DOHH2 (cell line): ENCODE results near the gene C14orf180.

Experiments used
- H3F3A ChIP-seq: fragments of 200-600 bp; sonication (generic), shearing (Covaris generic); 2 replicates; pipeline ENCODE4 v1.6.0; 2016; ENCODE audit warnings: antibody characterized with exemption, mild to moderate bottlenecking; ENCODE audit not compliant: control insufficient read depth, insufficient read depth
- H3K27ac ChIP-seq: fragments of 200-600 bp; sonication (generic); 2 replicates; pipeline ENCODE4 v1.5.1; 2014; ENCODE audit warnings: low read depth, mild to moderate bottlenecking, low read length, moderate library complexity
- H3K27me3 ChIP-seq: fragments of 200-600 bp; sonication (generic); 2 replicates; pipeline ENCODE4 v1.6.1; 2014; ENCODE audit warnings: mild to moderate bottlenecking, low read length, mixed read lengths; ENCODE audit not compliant: control insufficient read depth
- H3K36me3 ChIP-seq: fragments of 200-600 bp; sonication (generic); 2 replicates; pipeline ENCODE4 v1.6.1; 2014; ENCODE audit warnings: mild to moderate bottlenecking, low read length, moderate library complexity, mixed read lengths; ENCODE audit not compliant: control insufficient read depth
- H3K4me1 ChIP-seq: fragments of 200-600 bp; sonication (generic); 2 replicates; pipeline ENCODE4 v1.6.1; 2014; ENCODE audit warnings: mild to moderate bottlenecking, low read length, mixed read lengths; ENCODE audit not compliant: control insufficient read depth
- H3K4me2 ChIP-seq: fragments of 200-600 bp; sonication (generic); 2 replicates; pipeline ENCODE4 v1.6.0; 2014; ENCODE audit warnings: mild to moderate bottlenecking, low read length, moderate library complexity
- H3K4me3 ChIP-seq: fragments of 200-600 bp; sonication (generic); 2 replicates; pipeline ENCODE4 v1.5.1; 2014; ENCODE audit warnings: mild to moderate bottlenecking, low read length, mixed read lengths
- H3K79me2 ChIP-seq: fragments of 200-600 bp; sonication (generic); 2 replicates; pipeline ENCODE4 v1.6.1; 2014; ENCODE audit warnings: mild to moderate bottlenecking, low read length, mixed read lengths; ENCODE audit not compliant: control insufficient read depth
- H3K9me2 ChIP-seq: fragments of 200-600 bp; sonication (generic); replicated peaks from 2 replicates; pipeline ENCODE4 v1.6.1; 2014; ENCODE audit warnings: mild to moderate bottlenecking, low read length, mixed read lengths; ENCODE audit not compliant: control insufficient read depth
- H3K9me3 ChIP-seq: fragments of 200-600 bp; sonication (generic); 2 replicates; pipeline ENCODE4 v1.6.1; 2014; ENCODE audit warnings: antibody characterized with exemption, low read length, mixed read lengths; ENCODE audit not compliant: control insufficient read depth, insufficient read depth
- H4K20me1 ChIP-seq: fragments of 200-600 bp; sonication (generic); 2 replicates; pipeline ENCODE4 v1.6.0; 2014; ENCODE audit warnings: low read depth, mild to moderate bottlenecking, antibody characterized with exemption, low read length, moderate library complexity; ENCODE audit not compliant: control insufficient read depth, insufficient read depth
- EZH2phosphoT487 ChIP-seq: fragments of 200-600 bp; sonication (generic); IDR thresholded peaks from 2 replicates; pipeline ENCODE4 v1.6.1; 2017; ENCODE audit warnings: borderline replicate concordance, mild to moderate bottlenecking, antibody characterized with exemption, low read length, moderate library complexity, mixed read lengths
- TF ChIP-seq, protein P1 (sequence below): fragments of 200-600 bp; sonication (generic); IDR thresholded peaks from one replicate; pipeline ENCODE4 v1.5.1; 2014; ENCODE audit warnings: antibody characterized with exemption, mild to moderate bottlenecking, low read depth, low read length; ENCODE audit not compliant: poor library complexity, severe bottlenecking

Gene C14orf180

GRCh38 chr14:104574978-104575583, 4.5 kb upstream of the C14orf180 start:
- no peak overlapping the region for H3K4me3 ChIP-seq
- H3K9me2 ChIP-seq, result no peaks in the 10 kb centered on the region
- no peaks in the 10 kb centered on the region for H3K27me3 ChIP-seq
- no peaks in the 10 kb centered on the region for H3K79me2 ChIP-seq
- no peak overlapping the region for H3K27ac ChIP-seq
- TF ChIP-seq, protein P1, sequence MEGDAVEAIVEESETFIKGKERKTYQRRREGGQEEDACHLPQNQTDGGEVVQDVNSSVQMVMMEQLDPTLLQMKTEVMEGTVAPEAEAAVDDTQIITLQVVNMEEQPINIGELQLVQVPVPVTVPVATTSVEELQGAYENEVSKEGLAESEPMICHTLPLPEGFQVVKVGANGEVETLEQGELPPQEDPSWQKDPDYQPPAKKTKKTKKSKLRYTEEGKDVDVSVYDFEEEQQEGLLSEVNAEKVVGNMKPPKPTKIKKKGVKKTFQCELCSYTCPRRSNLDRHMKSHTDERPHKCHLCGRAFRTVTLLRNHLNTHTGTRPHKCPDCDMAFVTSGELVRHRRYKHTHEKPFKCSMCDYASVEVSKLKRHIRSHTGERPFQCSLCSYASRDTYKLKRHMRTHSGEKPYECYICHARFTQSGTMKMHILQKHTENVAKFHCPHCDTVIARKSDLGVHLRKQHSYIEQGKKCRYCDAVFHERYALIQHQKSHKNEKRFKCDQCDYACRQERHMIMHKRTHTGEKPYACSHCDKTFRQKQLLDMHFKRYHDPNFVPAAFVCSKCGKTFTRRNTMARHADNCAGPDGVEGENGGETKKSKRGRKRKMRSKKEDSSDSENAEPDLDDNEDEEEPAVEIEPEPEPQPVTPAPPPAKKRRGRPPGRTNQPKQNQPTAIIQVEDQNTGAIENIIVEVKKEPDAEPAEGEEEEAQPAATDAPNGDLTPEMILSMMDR, result no peak
- TF ChIP-seq EZH2phosphoT487, result no peak
- H3K4me2 ChIP-seq, result no peak overlapping the region
- no peaks in the 10 kb centered on the region for H3K9me3 ChIP-seq
- H3K36me3 ChIP-seq, result no peaks in the 10 kb centered on the region
- no peaks in the 10 kb centered on the region for H4K20me1 ChIP-seq
- no peaks in the 10 kb centered on the region for H3F3A ChIP-seq
- H3K4me1 ChIP-seq, result no peaks in the 10 kb centered on the region

DNA sequence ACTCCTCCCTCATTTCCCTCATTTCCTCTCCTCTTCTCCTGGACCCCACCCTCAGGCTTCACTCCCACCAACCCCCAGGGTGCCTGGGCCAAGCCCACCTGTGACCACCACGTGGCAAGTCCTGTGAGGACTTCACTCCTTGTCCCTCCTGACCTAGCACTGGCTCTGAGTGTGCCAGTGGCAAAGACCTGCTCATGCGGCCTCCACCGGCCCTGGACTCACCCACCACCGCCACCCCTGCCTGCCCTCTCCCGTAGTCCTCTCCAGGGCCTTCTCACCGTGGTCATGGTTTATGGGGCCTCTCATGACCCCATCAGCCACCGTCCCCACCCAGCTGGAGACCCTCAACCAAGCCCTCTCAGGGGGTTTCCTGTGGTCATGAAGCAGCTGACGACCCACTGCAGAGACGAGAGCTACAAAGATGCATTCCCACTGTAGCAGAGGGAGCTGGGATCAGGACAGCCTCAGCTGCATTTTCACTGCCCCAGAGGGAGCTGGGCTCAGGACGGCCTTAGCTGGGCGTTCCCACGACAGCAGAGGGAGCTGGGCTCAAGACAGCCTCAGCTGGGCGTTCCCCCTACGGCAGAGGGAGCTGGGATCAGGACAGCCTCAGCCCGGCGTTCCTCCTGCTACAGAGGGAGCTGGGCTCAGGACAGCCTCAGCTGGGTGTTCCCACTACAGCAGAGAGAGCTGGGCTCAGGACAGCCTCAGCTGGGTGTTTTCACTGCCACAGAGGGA, 3.2 kb upstream of the C14orf180 start:
- no peak overlapping the region for H3K27ac ChIP-seq
- H3K36me3 ChIP-seq, result no peaks in the 10 kb centered on the region
- no peak overlapping the region for H3K4me3 ChIP-seq
- H3K9me2 ChIP-seq, result no peaks in the 10 kb centered on the region
- H3K4me1 ChIP-seq, result no peaks in the 10 kb centered on the region
- H3K79me2 ChIP-seq, result no peaks in the 10 kb centered on the region
- H3K4me2 ChIP-seq, result no peak overlapping the region
- no peaks in the 10 kb centered on the region for H3K9me3 ChIP-seq
- H3K27me3 ChIP-seq, result no peaks in the 10 kb centered on the region
- TF ChIP-seq, protein P1, result no peak
- TF ChIP-seq EZH2phosphoT487, result no peak
- H4K20me1 ChIP-seq, result no peaks in the 10 kb centered on the region
- H3F3A ChIP-seq, result no peaks in the 10 kb centered on the region

- Histone ChIP-seq H3K4me3 (no peak overlapping the region), H3K9me3 (no peaks in the 10 kb centered on the region), H3K4me2 (no peak overlapping the region), H3K36me3 (no peaks in the 10 kb centered on the region), H3K9me2 (no peaks in the 10 kb centered on the region), H3F3A (no peaks in the 10 kb centered on the region), H4K20me1 (no peaks in the 10 kb centered on the region), H3K4me1 (no peaks in the 10 kb centered on the region), H3K27me3 (no peaks in the 10 kb centered on the region), H3K27ac (no peak overlapping the region), H3K79me2 (no peaks in the 10 kb centered on the region)
- TF ChIP-seq, protein P1, result no peak
- no peak for TF ChIP-seq EZH2phosphoT487
Observed at GRCh38 chr14:104576970-104577332, 2.6 kb upstream of the C14orf180 start.
